Upper lobe of right lung (tissue), 1 donor: Measurements from ENCODE around the gene CTXND1. TPM values are rescaled to one million over a fixed set of nuclear protein-coding genes. Genes with fewer than 3 reads are reported as not detected.

ENCODE experiments used
- ATAC-seq: fragments of 200-7000 bp; cut with Tn5 transposase; one replicate; pipeline ENCODE4 v1.9.1; 2020; ENCODE audit warnings: mild to moderate bottlenecking, moderate library complexity
- DNase-seq: peaks from one replicate; pipeline ENCODE4 v3.0.0-alpha.2; 2020
- H3K27ac ChIP-seq: fragments of 200-600 bp; one replicate; pipeline ENCODE4 v1.8.0; 2022
- H3K27me3 ChIP-seq: fragments of 200-600 bp; one replicate; pipeline ENCODE4 v1.8.0; 2022; ENCODE audit warnings: mild to moderate bottlenecking
- H3K36me3 ChIP-seq: fragments of 200-600 bp; one replicate; pipeline ENCODE4 v1.8.0; 2022
- H3K4me1 ChIP-seq: fragments of 200-600 bp; one replicate; pipeline ENCODE4 v1.8.0; 2022
- H3K4me3 ChIP-seq: fragments of 200-600 bp; one replicate; pipeline ENCODE4 v1.8.0; 2022; ENCODE audit warnings: mild to moderate bottlenecking
- H3K9me3 ChIP-seq: fragments of 200-600 bp; one replicate; pipeline ENCODE4 v1.8.0; 2022
- CTCF ChIP-seq: fragments of 200-600 bp; IDR thresholded peaks from one replicate; pipeline ENCODE4 v1.8.0; 2022; ENCODE audit warnings: antibody characterized with exemption
- intact Hi-C: fragments of 100-400 bp; cut with DNase I; formaldehyde crosslinking; loops from one replicate; pipeline ENCODE4 v1.11.0; 2022
- total RNA-seq: library from RNA; stranded (reverse); fragmentation: NEBNext Ultra II Directional; extraction: Animal tissue kit (Norgen Biotek cat#: 25700); gene quantifications from one replicate; pipeline ENCODE4 v1.2.1, GENCODE V29; 2021
- donor health status: DM: no; HTN: yes; CAD: no; lungs with severe emphysema.

The CTXND1 gene
- total RNA-seq, 1 donor from 2014 or later: 1.9 TPM

GRCh38 chr15:80152896-80153876, 98.8 kb downstream of the CTXND1 start, which contains the start of gene FAH:
Gene FAH (plus strand): TSS chr15:80152999. CDS start chr15:80153055, 56 bp downstream.
- intact Hi-C loops: no loop called here
- no peak for TF ChIP-seq CTCF
- H3K27ac ChIP-seq: peak within 1 kb of the TSS; percentile 78
- no peaks in the 10 kb centered on the region for H3K27me3 ChIP-seq
- no peaks in the 10 kb centered on the region for H3K9me3 ChIP-seq
- peak within 1 kb of the TSS; percentile 67 for H3K4me3 ChIP-seq
- no peak for DNase-seq
- peaks cover 26% of the 10 kb centered on the region for H3K4me1 ChIP-seq
- no peaks in the 10 kb centered on the region for H3K36me3 ChIP-seq
- ATAC-seq: peak; percentile 80

GRCh38 chr15:80152180-80152895, 99.7 kb downstream of the CTXND1 start:
- H3K4me3 ChIP-seq: peak overlapping the region; percentile 67
- ATAC-seq (peak; percentile 94), DNase-seq (peak; percentile 98)
- no peak for TF ChIP-seq CTCF
- H3K36me3 ChIP-seq: no peaks in the 10 kb centered on the region
- no peaks in the 10 kb centered on the region for H3K27me3 ChIP-seq
- intact Hi-C loops: no loop called here
- peaks cover 26% of the 10 kb centered on the region for H3K4me1 ChIP-seq
- no peaks in the 10 kb centered on the region for H3K9me3 ChIP-seq
- peak overlapping the region; percentile 78 for H3K27ac ChIP-seq

GRCh38 chr15:80151576-80151975, 100.4 kb downstream of the CTXND1 start:
- no peaks in the 10 kb centered on the region for H3K9me3 ChIP-seq
- no peaks in the 10 kb centered on the region for H3K27me3 ChIP-seq
- no peaks in the 10 kb centered on the region for H3K36me3 ChIP-seq
- no peak overlapping the region for H3K4me3 ChIP-seq
- ATAC-seq: no peak
- no peak overlapping the region for H3K27ac ChIP-seq
- DNase-seq: no peak
- intact Hi-C loops: no loop called here
- TF ChIP-seq CTCF: no peak
- H3K4me1 ChIP-seq: peaks cover 21% of the 10 kb centered on the region

- intact Hi-C loops: no loop called here
- ATAC-seq: no peak
- H3K4me3 ChIP-seq: no peak overlapping the region
- TF ChIP-seq CTCF: no peak
- no peaks in the 10 kb centered on the region for H3K27me3 ChIP-seq
- H3K4me1 ChIP-seq: peaks cover 18% of the 10 kb centered on the region
- no peak overlapping the region for H3K27ac ChIP-seq
- no peak for DNase-seq
- no peaks in the 10 kb centered on the region for H3K9me3 ChIP-seq
- no peaks in the 10 kb centered on the region for H3K36me3 ChIP-seq
These were observed 100.9 kb downstream of the CTXND1 start for GRCh38 chr15:80151148-80151547.

Other genes with a start within 250 kb of the CTXND1 start
- gene ZFAND6, start 192.5 kb downstream of the CTXND1 start, total RNA-seq: 79.5 TPM
- gene FAH, start 99.2 kb downstream of the CTXND1 start, total RNA-seq: 31.7 TPM
- 12.9 TPM for gene ARNT2, start 152.2 kb upstream of the CTXND1 start, total RNA-seq